Mesenchymal stem cell (in vitro differentiated cells and primary cell): ENCODE results near the gene SUN5.

Experiments used
- DNase-seq: peaks from one replicate; pipeline ENCODE4 v3.0.0-alpha.2; 2013
- H2AFZ ChIP-seq: one replicate; pipeline ENCODE4 v1.6.1; 2013; ENCODE audit warnings: low read depth, mild to moderate bottlenecking, control low read depth, inconsistent platforms, low read length, moderate library complexity
- H2AK5ac ChIP-seq: 2 replicates; pipeline ENCODE4 v1.6.1; 2013; ENCODE audit warnings: low read length, moderate library complexity, mild to moderate bottlenecking, inconsistent platforms; ENCODE audit not compliant: severe bottlenecking
- H2BK120ac ChIP-seq: one replicate; pipeline ENCODE4 v1.6.1; 2013; ENCODE audit warnings: low read depth, mild to moderate bottlenecking, inconsistent platforms, low read length, moderate library complexity
- H2BK12ac ChIP-seq, 2 experiments: one replicate each; pipeline ENCODE4 v1.6.1; 2013; ENCODE audit warnings: inconsistent platforms in 2 of 2, low read length in 2 of 2, mild to moderate bottlenecking in 2 of 2, moderate library complexity in 2 of 2, control low read depth in 1 of 2
- H2BK15ac ChIP-seq: one replicate; pipeline ENCODE4 v1.6.1; 2013; ENCODE audit warnings: mild to moderate bottlenecking, low read depth, inconsistent platforms; ENCODE audit not compliant: poor library complexity, severe bottlenecking
- H2BK5ac ChIP-seq: 2 replicates; pipeline ENCODE4 v1.6.1; 2013; ENCODE audit warnings: low read depth, mild to moderate bottlenecking, low read length, control low read depth, inconsistent platforms; ENCODE audit not compliant: poor library complexity, severe bottlenecking
- H3K14ac ChIP-seq, 2 experiments: one replicate each; pipeline ENCODE4 v1.6.1; 2013; ENCODE audit warnings: inconsistent platforms in 2 of 2, low read length in 2 of 2, control low read depth in 1 of 2, mild to moderate bottlenecking in 1 of 2, moderate library complexity in 1 of 2
- H3K18ac ChIP-seq, 2 experiments: one replicate each; pipeline ENCODE4 v1.6.1; 2013; ENCODE audit warnings: inconsistent platforms in 2 of 2, low read length in 2 of 2, control low read depth in 1 of 2, low read depth in 1 of 2, mild to moderate bottlenecking in 1 of 2
- H3K23ac ChIP-seq, 2 experiments: one replicate each; pipeline ENCODE4 v1.6.1; 2013; ENCODE audit warnings: inconsistent platforms in 2 of 2, low read length in 2 of 2, mild to moderate bottlenecking in 2 of 2, moderate library complexity in 2 of 2, control low read depth in 1 of 2
- H3K27ac ChIP-seq: 2 replicates; pipeline ENCODE4 v1.5.1; 2013; ENCODE audit warnings: mild to moderate bottlenecking, moderate library complexity, low read length, control low read depth, inconsistent platforms; ENCODE audit not compliant: poor library complexity, severe bottlenecking
- H3K27me3 ChIP-seq, 2 experiments: 2 replicates each; pipeline versions ENCODE4 v1.6.1 to v1.7.0; 2013; ENCODE audit warnings: low read length in 2 of 2, mild to moderate bottlenecking in 2 of 2, moderate library complexity in 2 of 2, control low read depth in 1 of 2, inconsistent platforms in 1 of 2; ENCODE audit not compliant: control insufficient read depth in 1 of 2, insufficient read depth in 1 of 2
- H3K36me3 ChIP-seq, 2 experiments: 2 replicates each; pipeline versions ENCODE4 v1.6.1 to v1.7.0; 2013; ENCODE audit warnings: low read length in 2 of 2, control low read depth in 1 of 2, inconsistent platforms in 1 of 2, low read depth in 1 of 2, mild to moderate bottlenecking in 1 of 2; ENCODE audit not compliant: insufficient read depth in 2 of 2, control insufficient read depth in 1 of 2
- H3K4ac ChIP-seq, 2 experiments: one replicate each; pipeline ENCODE4 v1.6.1; 2013; ENCODE audit warnings: inconsistent platforms in 2 of 2, low read length in 2 of 2, mild to moderate bottlenecking in 2 of 2, moderate library complexity in 2 of 2, control low read depth in 1 of 2, low read depth in 1 of 2
- H3K4me1 ChIP-seq: 2 replicates; pipeline ENCODE4 v1.6.1; 2013; ENCODE audit warnings: low read depth, low read length, control low read depth; ENCODE audit not compliant: control insufficient read depth, insufficient read depth
- H3K4me2 ChIP-seq: 2 replicates; pipeline ENCODE4 v1.6.1; 2013; ENCODE audit warnings: low read length, mild to moderate bottlenecking, inconsistent platforms; ENCODE audit not compliant: poor library complexity, severe bottlenecking
- H3K4me3 ChIP-seq, 2 experiments: 2 replicates each; pipeline versions ENCODE4 v1.5.1 to v1.7.0; 2013; ENCODE audit warnings: low read length in 2 of 2, mild to moderate bottlenecking in 2 of 2, control low read depth in 1 of 2, low read depth in 1 of 2; ENCODE audit not compliant: insufficient read depth in 1 of 2
- H3K79me1 ChIP-seq: replicated peaks from 2 replicates; pipeline ENCODE4 v1.6.1; 2013; ENCODE audit warnings: mild to moderate bottlenecking, control low read depth, low read length, inconsistent platforms; ENCODE audit not compliant: poor library complexity, severe bottlenecking
- H3K9ac ChIP-seq: 2 replicates; pipeline ENCODE4 v1.7.0; 2013; ENCODE audit warnings: mild to moderate bottlenecking, low read length, moderate library complexity
- H3K9me3 ChIP-seq: 2 replicates; pipeline ENCODE4 v1.7.0; 2013; ENCODE audit warnings: mild to moderate bottlenecking, low read length; ENCODE audit not compliant: control insufficient read depth
- H4K8ac ChIP-seq: one replicate; pipeline ENCODE4 v1.6.1; 2013; ENCODE audit warnings: inconsistent platforms, mild to moderate bottlenecking, low read length, moderate library complexity
- H4K91ac ChIP-seq: one replicate; pipeline ENCODE4 v1.6.1; 2013; ENCODE audit warnings: mild to moderate bottlenecking, low read length, inconsistent platforms
- WGBS: methylation state at CpG from one replicate; pipeline ENCODE4 v1.1.7; 2013; ENCODE audit warnings: mixed read lengths; 5-methylcytosine and 5-hydroxymethylcytosine counted together

SUN5 gene

GRCh38 chr20:33038243-33038642 is 34.0 kb upstream of the SUN5 start:
- no peak overlapping the region for H3K23ac ChIP-seq
- H3K9ac ChIP-seq, result no peak overlapping the region
- no peak overlapping the region for H2BK15ac ChIP-seq
- no peak overlapping the region for H2BK12ac ChIP-seq
- no peak overlapping the region for H2BK120ac ChIP-seq
- H3K27ac ChIP-seq, result no peak overlapping the region
- H4K8ac ChIP-seq, result no peak overlapping the region
- H3K27me3 ChIP-seq, result peaks cover 0 to 44% of the 10 kb centered on the region in 2 experiments
- H3K4ac ChIP-seq, result no peak overlapping the region
- no peak overlapping the region for H3K18ac ChIP-seq
- no peak overlapping the region for H3K4me2 ChIP-seq
- 84% methylated on average over 4 of the region's 4 CpGs for WGBS
- peaks cover 3% of the 10 kb centered on the region for H3K9me3 ChIP-seq
- DNase-seq, result no peak
- no peak overlapping the region for H2BK5ac ChIP-seq
- no peak overlapping the region for H2AK5ac ChIP-seq
- no peak overlapping the region for H3K14ac ChIP-seq
- H3K79me1 ChIP-seq, result no peaks in the 10 kb centered on the region
- H3K36me3 ChIP-seq, result no peaks in the 10 kb centered on the region
- no peak overlapping the region for H2AFZ ChIP-seq
- H3K4me1 ChIP-seq, result no peaks in the 10 kb centered on the region
- H4K91ac ChIP-seq, result no peak overlapping the region
- H3K4me3 ChIP-seq, result no peak overlapping the region

GRCh38 chr20:33037456-33037855 is 33.2 kb upstream of the SUN5 start:
- H3K4me3 ChIP-seq, result no peak overlapping the region
- H3K14ac ChIP-seq, result no peak overlapping the region

GRCh38 chr20:33034901-33035492 is 30.8 kb upstream of the SUN5 start:
- no peak for DNase-seq
- Histone ChIP-seq H2AK5ac (no peak overlapping the region), H3K36me3 (no peaks in the 10 kb centered on the region), H2BK15ac (no peak overlapping the region), H3K27me3 (peaks cover 4 to 44% of the 10 kb centered on the region in 2 experiments), H3K9ac (no peak overlapping the region), H3K9me3 (peaks cover 3% of the 10 kb centered on the region), H3K4me1 (no peaks in the 10 kb centered on the region), H2BK5ac (no peak overlapping the region), H4K91ac (no peak overlapping the region), H3K4ac (no peak overlapping the region), H3K4me2 (no peak overlapping the region), H3K79me1 (no peaks in the 10 kb centered on the region), H3K23ac (no peak overlapping the region), H3K4me3 (no peak overlapping the region), H3K14ac (no peak overlapping the region), H2BK120ac (no peak overlapping the region), H2AFZ (no peak overlapping the region), H3K27ac (no peak overlapping the region), H2BK12ac (no peak overlapping the region), H4K8ac (no peak overlapping the region), H3K18ac (no peak overlapping the region)
- 58% methylated on average over 6 of the region's 6 CpGs for WGBS

More at GRCh38 chr20:33037456-33037855, 33.2 kb upstream of the SUN5 start:
- H3K4me1 ChIP-seq, result no peaks in the 10 kb centered on the region
- no peak overlapping the region for H3K23ac ChIP-seq
- H3K9ac ChIP-seq, result no peak overlapping the region
- peaks cover 3% of the 10 kb centered on the region for H3K9me3 ChIP-seq
- no peak overlapping the region for H2BK15ac ChIP-seq
- no peak overlapping the region for H3K4me2 ChIP-seq
- no peak overlapping the region for H2BK12ac ChIP-seq
- H3K27ac ChIP-seq, result no peak overlapping the region
- no peak for DNase-seq
- no peak overlapping the region for H2BK120ac ChIP-seq
- H3K79me1 ChIP-seq, result no peaks in the 10 kb centered on the region
- H3K36me3 ChIP-seq, result no peaks in the 10 kb centered on the region
- H2AFZ ChIP-seq, result no peak overlapping the region
- no peak overlapping the region for H4K91ac ChIP-seq
- H2AK5ac ChIP-seq, result no peak overlapping the region
- H2BK5ac ChIP-seq, result no peak overlapping the region
- 66% methylated on average over 5 of the region's 5 CpGs for WGBS
- H3K27me3 ChIP-seq, result peaks cover 3 to 43% of the 10 kb centered on the region in 2 experiments
- no peak overlapping the region for H4K8ac ChIP-seq
- no peak overlapping the region for H3K4ac ChIP-seq
- H3K18ac ChIP-seq, result no peak overlapping the region

- 65% methylated on average over 3 of the region's 5 CpGs for WGBS
- Histone ChIP-seq H2AFZ (no peak overlapping the region), H2BK15ac (no peak overlapping the region)
Observed at GRCh38 chr20:33034115-33034514, 29.9 kb upstream of the SUN5 start.

More at GRCh38 chr20:33034115-33034514, 29.9 kb upstream of the SUN5 start:
- Histone ChIP-seq H2AK5ac (no peak overlapping the region), H3K18ac (no peak overlapping the region), H3K27ac (no peak overlapping the region), H3K4ac (no peak overlapping the region), H3K9ac (no peak overlapping the region), H3K14ac (no peak overlapping the region), H3K4me2 (no peak overlapping the region), H3K27me3 (peaks cover 4 to 45% of the 10 kb centered on the region in 2 experiments), H4K91ac (no peak overlapping the region), H2BK120ac (no peak overlapping the region), H3K79me1 (no peaks in the 10 kb centered on the region), H3K23ac (no peak overlapping the region), H3K4me1 (no peaks in the 10 kb centered on the region), H2BK5ac (no peak overlapping the region), H4K8ac (no peak overlapping the region), H2BK12ac (no peak overlapping the region), H3K9me3 (peaks cover 3% of the 10 kb centered on the region), H3K36me3 (no peaks in the 10 kb centered on the region), H3K4me3 (no peak overlapping the region)
- DNase-seq, result no peak
